ENCODE data around the gene ENAM. TPM values are rescaled to one million over a fixed set of nuclear protein-coding genes. Genes with fewer than 3 reads are reported as not detected.
A peak's percentile ranks its signal among the peaks of the same experiment; 100 is the strongest.
"Not testable (repeated sequence)": the region's sequence is repeated elsewhere in the genome, so short reads cannot be mapped to it uniquely, and the experiment has no call there.

Gene ENAM
- total RNA-seq, 1 donor from 2014 or later, result not detected

DNA sequence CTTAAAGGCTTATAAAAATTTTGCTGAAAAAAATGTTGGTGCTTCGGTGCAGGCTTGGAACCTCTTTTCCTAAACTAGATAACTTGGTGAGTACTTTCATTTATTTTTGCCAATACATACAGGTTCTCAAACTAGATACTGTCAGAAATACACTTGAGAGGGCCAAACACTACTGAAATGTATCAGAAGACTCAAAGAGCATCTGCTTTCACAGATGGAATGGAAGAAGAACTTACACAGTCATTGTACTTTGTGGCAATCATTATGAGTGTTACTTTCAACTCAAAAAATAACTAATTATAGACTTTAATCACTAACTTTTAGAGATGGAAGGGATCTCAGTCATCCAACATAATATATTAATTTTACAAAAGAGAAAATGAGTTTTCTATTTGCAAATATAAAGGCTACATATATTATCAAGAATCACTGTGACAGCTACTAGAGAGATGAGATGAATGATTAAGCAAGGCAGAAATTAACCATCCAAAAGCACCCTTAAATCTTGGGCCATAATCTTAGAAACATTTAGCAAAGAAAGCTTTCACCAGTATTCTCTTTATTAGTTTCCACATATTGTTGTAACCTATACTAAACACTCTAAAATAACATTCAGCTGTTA, 1.0 kb downstream of the ENAM start:
- DNase-seq, result no peak

- DNase-seq, result no peak
Measured at GRCh38 chr4:70630162-70630561, 1.6 kb downstream of the ENAM start.

DNA sequence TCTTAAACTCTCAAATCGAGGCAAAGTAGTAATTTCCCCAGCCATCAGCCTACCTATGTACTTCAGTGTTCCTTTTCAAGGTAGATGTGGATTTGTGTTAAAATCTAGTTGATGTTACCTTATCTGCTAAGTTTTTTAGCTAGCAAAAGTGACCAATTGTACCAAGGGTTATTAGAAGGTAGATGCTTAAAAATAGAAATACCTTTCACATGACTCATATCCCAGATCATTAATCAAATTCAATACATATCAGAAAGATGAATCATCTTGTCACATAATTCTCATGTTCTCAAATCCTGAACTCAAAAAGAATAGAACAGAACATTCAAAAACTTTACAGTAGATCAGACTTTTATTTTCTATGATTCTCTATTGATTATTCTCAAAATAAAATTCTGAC, 3.5 kb downstream of the ENAM start:
- DNase-seq, result peak; percentile 61

GRCh38 chr4:70634482-70634881, 5.9 kb downstream of the ENAM start:
- DNase-seq, result no peak

GRCh38 chr4:70637239-70637913, 8.8 kb downstream of the ENAM start:
- DNase-seq, result no peak

- DNase-seq, result no peak
Measured at GRCh38 chr4:70640192-70640591, 11.6 kb downstream of the ENAM start.

- not testable (repeated sequence) for DNase-seq
Measured at GRCh38 chr4:70650741-70651140, 22.2 kb downstream of the ENAM start.

DNA sequence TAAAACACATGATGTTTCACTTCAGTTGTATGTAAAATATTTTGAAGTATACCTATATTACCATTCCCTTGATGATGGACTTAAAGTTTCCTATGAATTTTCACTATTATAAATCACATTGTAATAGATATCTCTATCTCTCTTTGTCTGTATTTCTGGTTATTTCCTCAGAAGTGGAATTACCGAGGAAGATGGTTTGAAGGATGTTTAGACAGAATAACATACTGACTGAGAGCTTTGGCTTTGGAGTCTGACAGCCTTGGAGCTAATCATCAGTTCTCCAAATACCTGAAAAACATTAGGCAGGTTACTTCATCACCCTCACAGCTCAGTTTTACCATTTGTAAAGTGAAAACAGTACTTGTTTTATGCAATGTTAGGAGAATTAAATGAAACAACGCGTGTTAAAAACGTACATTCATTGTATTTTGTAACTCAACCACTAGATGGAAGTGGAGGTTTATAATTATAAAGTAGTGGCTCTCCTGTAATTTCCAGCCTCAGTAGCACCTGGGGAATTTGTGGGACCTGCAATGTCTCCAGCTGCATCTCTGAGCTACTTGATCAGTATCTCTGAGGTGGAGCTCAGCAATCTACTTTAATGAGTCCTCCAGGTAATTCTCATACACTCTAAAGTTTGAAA, 23.4 kb downstream of the ENAM start:
- peak; percentile 56 for DNase-seq

DNA sequence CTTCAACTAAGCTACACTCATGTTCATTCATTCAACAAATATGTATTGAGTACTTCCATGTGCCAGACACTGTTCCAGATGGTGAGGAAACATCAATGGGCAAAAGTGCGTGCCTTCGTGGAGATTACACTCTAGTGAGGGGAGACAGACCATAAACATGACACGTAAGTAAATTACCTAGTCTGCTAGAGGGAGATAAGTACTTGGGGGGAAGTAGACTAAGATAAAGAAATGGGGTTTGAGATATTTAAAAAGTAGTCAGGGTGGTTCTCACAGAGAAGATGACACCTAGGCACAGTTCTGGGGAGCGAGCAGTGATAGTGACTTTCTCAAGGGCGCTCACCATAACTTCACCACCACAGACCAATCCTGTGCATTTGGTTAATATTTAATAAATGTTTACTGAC, 26.1 kb downstream of the ENAM start:
- DNase-seq, result no peak

GRCh38 chr4:70657326-70657725, 28.8 kb downstream of the ENAM start:
- DNase-seq, result no peak

GRCh38 chr4:70658418-70658817, 29.9 kb downstream of the ENAM start:
- no peak for DNase-seq

DNA sequence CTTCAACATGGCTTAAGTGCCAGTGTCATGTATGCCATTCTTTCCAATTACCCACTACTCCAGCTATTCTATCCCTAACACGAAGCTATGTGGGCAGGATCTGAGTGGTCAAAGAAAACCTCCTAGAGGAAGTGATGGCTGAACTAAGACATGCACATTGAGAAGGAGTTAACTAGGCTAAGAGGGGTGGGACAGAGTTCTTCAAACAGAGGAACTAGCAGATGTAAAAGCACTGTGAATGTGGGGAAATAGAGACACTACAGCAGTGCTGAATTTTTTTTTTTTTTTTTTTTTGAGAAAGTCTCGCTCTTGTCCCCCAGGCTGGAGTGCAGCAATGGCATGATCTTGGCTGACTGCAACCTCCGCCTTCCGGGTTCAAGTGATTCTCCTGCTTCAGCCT, 31.6 kb downstream of the ENAM start:
- no peak for DNase-seq

DNA sequence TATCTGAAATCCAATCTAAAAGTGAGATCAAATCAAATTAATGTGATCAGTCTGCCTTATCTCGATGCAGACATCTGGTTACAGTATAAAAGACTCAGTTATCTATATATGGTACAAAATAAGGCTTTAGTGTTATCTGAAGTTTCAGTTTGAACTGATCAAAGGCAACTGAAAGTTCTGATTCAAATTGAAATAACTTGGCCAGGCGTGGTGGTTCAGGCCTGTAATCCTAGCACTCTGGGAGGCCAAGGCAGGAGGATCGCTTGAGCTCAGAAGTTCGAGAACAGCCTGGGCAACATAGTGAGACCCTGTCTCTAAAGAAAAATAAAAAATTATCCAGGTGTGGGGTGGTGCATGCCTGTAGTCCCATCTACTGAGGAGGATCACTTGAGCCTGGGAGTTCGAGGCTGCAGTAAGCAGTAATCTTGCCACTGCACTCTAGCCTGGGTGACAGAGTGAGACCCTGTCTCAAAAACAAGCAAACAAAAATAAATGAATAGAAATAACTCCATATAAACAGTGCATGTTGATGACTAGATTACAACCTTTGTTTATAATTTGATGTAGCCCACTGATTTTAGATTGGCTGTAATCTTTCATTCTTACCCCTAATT, 32.9 kb downstream of the ENAM start:
- not testable (repeated sequence) for DNase-seq

GRCh38 chr4:70666369-70666768, 37.8 kb downstream of the ENAM start, which contains the start of gene JCHAIN:
Gene JCHAIN, minus strand, starts transcription at chr4:70666508. Its CDS starts 18 bp downstream, at chr4:70666490.
- DNase-seq, result no peak

- DNase-seq, result no peak
Measured at GRCh38 chr4:70667740-70668535, 39.4 kb downstream of the ENAM start.

- DNase-seq, result no peak
Measured at GRCh38 chr4:70670332-70671014, 41.9 kb downstream of the ENAM start.

DNA sequence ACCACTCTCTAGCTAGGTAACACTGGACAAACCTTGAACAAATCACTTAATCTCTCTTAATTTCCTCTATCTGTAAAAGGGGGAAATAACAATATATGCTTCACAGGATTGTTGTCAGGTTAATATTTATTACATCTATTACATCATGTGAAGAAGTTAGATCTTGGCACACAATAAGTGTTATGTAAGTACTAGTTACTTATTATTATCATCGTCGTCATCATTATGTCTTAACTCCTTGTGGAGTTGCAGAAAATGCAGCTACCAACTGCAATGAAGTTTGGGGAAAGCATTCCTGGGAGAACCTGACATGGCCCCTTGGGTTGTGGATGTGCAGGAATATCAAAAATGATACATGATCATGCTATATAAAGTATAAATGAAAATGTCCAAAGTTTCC, 42.5 kb downstream of the ENAM start:
- no peak for DNase-seq

DNA sequence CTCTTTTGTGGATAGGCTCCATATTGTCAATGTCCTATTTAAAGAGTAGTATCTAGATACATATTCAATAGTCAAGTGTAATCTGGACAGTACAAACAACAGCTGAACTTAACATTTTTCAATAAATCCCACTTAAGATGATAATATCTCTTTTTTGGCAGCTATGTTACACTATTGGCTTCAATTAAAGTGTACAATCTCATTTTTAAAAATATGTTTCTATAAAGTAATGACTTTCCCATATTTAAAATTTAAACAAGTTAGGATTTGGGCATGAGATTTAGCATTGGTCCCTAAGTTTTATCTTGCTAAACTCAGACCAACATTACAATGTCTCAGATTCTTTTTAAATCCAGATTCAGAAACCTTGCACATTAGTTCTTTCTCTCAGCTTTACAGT, 45.6 kb downstream of the ENAM start:
- DNase-seq, result no peak

- DNase-seq, result no peak
Measured at GRCh38 chr4:70674731-70675130, 46.2 kb downstream of the ENAM start.

GRCh38 chr4:70676554-70677090, 48.1 kb downstream of the ENAM start:
- DNase-seq, result no peak

DNA sequence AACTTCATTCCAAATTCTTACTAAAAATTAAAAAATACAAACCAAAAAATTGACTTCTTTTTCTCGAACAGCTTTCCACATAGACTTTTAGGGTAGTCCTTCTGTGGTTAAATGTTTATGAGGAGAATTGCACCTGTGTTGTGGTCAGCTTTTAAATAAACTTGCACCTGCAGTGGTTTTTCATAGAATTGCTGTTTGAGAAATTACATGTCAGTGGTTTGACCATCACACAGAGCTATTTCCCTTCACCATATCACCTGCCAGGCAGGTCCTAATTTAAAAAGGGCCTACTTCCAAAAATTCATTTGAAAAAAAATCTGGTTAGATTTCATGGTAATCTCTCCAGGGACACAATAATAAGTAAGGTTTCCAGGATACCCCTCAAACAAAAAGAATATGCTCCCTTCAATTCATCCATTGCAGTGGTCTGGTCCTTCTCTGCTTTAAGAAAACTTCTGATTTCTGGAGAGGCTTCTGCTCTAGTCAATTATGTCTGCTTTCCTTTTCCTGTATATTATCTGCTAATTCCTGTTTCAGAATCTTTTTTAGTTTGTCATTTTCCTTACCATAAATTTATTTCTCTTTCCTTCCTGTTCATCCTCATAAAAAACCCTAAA, 49.9 kb downstream of the ENAM start:
- DNase-seq, result no peak

All from dermis blood vessel endothelial cell (primary cell).